IMR-90 (cell line): ENCODE measurements around the gene AQP1. TPM values are rescaled to one million over a fixed set of nuclear protein-coding genes. Genes with fewer than 3 reads are reported as not detected.

Experiments
- ATAC-seq: fragments of 200-7000 bp; cut with Tn5 transposase; 2 replicates; pipeline ENCODE4 v1.9.1; 2020; ENCODE audit warnings: low read depth, mild to moderate bottlenecking, moderate library complexity
- BruUV-seq: library from RNA; stranded (reverse); fragments of 400-500 nt; replicated peaks from 2 replicates; lab custom pipeline; 2021; lab: Mats Ljungman, UMichigan
- CTCF ChIA-PET: fragments of 300-600 bp; formaldehyde crosslinking; extraction: SDS; loops from one replicate; lab custom pipeline; 2021; ENCODE audit warnings: antibody characterized with exemption; lab: Yijun Ruan, JAX
- POLR2A ChIA-PET: fragments of 300-600 bp; sonication (Branson Sonifier 250); formaldehyde crosslinking; loops from one replicate; lab custom pipeline; 2022; ENCODE audit warnings: antibody characterized with exemption; ENCODE audit not compliant: unreplicated experiment; lab: Charles Lee
- DNase-seq: peaks from one replicate; pipeline ENCODE4 v3.0.0; 2013
- H2AFZ ChIP-seq: replicated peaks from 2 replicates; pipeline ENCODE3; 2013; ENCODE audit warnings: low read length, mild to moderate bottlenecking; ENCODE audit not compliant: poor library complexity
- H2AK5ac ChIP-seq: 2 replicates; pipeline ENCODE4 v1.6.1; 2013; ENCODE audit warnings: low read depth, low read length, inconsistent platforms
- H2AK9ac ChIP-seq: replicated peaks from 2 replicates; pipeline ENCODE3; 2013; ENCODE audit warnings: mild to moderate bottlenecking, low read depth, low read length, moderate library complexity; ENCODE audit not compliant: poor library complexity
- H2BK120ac ChIP-seq: 2 replicates; pipeline ENCODE4 v1.6.1; 2013; ENCODE audit warnings: low read depth, low read length, inconsistent platforms
- H2BK15ac ChIP-seq: 3 replicates; pipeline ENCODE4 v1.6.1; 2013; ENCODE audit warnings: low read depth, low read length, inconsistent platforms
- H2BK20ac ChIP-seq: 2 replicates; pipeline ENCODE4 v1.6.1; 2013; ENCODE audit warnings: low read depth, mild to moderate bottlenecking, inconsistent platforms, low read length, moderate library complexity
- H2BK5ac ChIP-seq: 2 replicates; pipeline ENCODE4 v1.6.1; 2013; ENCODE audit warnings: mild to moderate bottlenecking, low read depth, low read length, inconsistent platforms; ENCODE audit not compliant: poor library complexity, severe bottlenecking
- H3K14ac ChIP-seq: replicated peaks from 2 replicates; pipeline ENCODE4 v1.6.1; 2013; ENCODE audit warnings: low read depth, low read length, inconsistent platforms
- H3K18ac ChIP-seq: 2 replicates; pipeline ENCODE4 v1.6.1; 2013; ENCODE audit warnings: low read depth, low read length, control low read depth
- H3K23ac ChIP-seq: 2 replicates; pipeline ENCODE4 v1.6.1; 2013; ENCODE audit warnings: low read depth, low read length, inconsistent platforms
- H3K27ac ChIP-seq: 2 replicates; pipeline ENCODE4 v1.5.1; 2013; ENCODE audit warnings: mild to moderate bottlenecking, control low read depth, low read length; ENCODE audit not compliant: insufficient read depth
- H3K27me3 ChIP-seq: 2 replicates; pipeline ENCODE4 v1.6.1; 2013; ENCODE audit warnings: low read length; ENCODE audit not compliant: control insufficient read depth, insufficient read depth
- H3K36me3 ChIP-seq: 2 replicates; pipeline ENCODE4 v1.6.1; 2013; ENCODE audit warnings: low read length, mixed read lengths; ENCODE audit not compliant: control insufficient read depth, insufficient read depth
- H3K4ac ChIP-seq: 2 replicates; pipeline ENCODE4 v1.6.1; 2013; ENCODE audit warnings: low read depth, low read length, inconsistent platforms
- H3K4me1 ChIP-seq: 2 replicates; pipeline ENCODE4 v1.6.1; 2013; ENCODE audit warnings: low read length, mixed read lengths; ENCODE audit not compliant: control insufficient read depth, insufficient read depth
- H3K4me2 ChIP-seq: 2 replicates; pipeline ENCODE4 v1.6.1; 2013; ENCODE audit warnings: low read depth, mild to moderate bottlenecking, control low read depth, low read length, moderate library complexity
- H3K4me3 ChIP-seq: 2 replicates; pipeline ENCODE4 v1.5.1; 2013; ENCODE audit warnings: low read depth, mild to moderate bottlenecking, control low read depth, low read length, moderate library complexity; ENCODE audit not compliant: insufficient read depth
- H3K56ac ChIP-seq: 2 replicates; pipeline ENCODE4 v1.6.1; 2013; ENCODE audit warnings: low read length, inconsistent platforms; ENCODE audit not compliant: insufficient read depth; ENCODE audit errors: extremely low read depth
- H3K79me1 ChIP-seq, 2 experiments: 2 replicates each; pipeline ENCODE4 v1.6.1; 2013; ENCODE audit warnings: low read length in 2 of 2, inconsistent platforms in 1 of 2, low read depth in 1 of 2
- H3K9ac ChIP-seq: 2 replicates; pipeline ENCODE4 v1.6.1; 2013; ENCODE audit warnings: low read depth, low read length, control low read depth
- H3K9me1 ChIP-seq: 2 replicates; pipeline ENCODE4 v1.6.1; 2013; ENCODE audit warnings: low read length, inconsistent platforms; ENCODE audit not compliant: insufficient read depth
- H3K9me3 ChIP-seq: 2 replicates; pipeline ENCODE4 v1.6.1; 2013; ENCODE audit warnings: low read length; ENCODE audit not compliant: control insufficient read depth, insufficient read depth
- H4K20me1 ChIP-seq: 2 replicates; pipeline ENCODE4 v1.6.1; 2013; ENCODE audit warnings: low read length, inconsistent platforms; ENCODE audit not compliant: insufficient read depth
- H4K5ac ChIP-seq: 2 replicates; pipeline ENCODE4 v1.6.1; 2013; ENCODE audit warnings: mild to moderate bottlenecking, low read depth, low read length, control low read depth
- H4K8ac ChIP-seq, 2 experiments: 2 replicates each; pipeline ENCODE4 v1.6.1; 2013; ENCODE audit warnings: low read depth in 2 of 2, low read length in 2 of 2, control low read depth in 1 of 2, inconsistent platforms in 1 of 2
- H4K91ac ChIP-seq: 2 replicates; pipeline ENCODE4 v1.6.1; 2013; ENCODE audit warnings: low read depth, low read length, inconsistent platforms; ENCODE audit not compliant: insufficient read depth
- BHLHE40 ChIP-seq: fragments of 150-350 bp; IDR thresholded peaks from 2 replicates; pipeline ENCODE4 v1.6.1; 2016; ENCODE audit warnings: mild to moderate bottlenecking, low read depth, low read length
- CHD1 ChIP-seq: IDR thresholded peaks from 2 replicates; pipeline ENCODE4 v1.6.1; 2012; ENCODE audit warnings: low read depth, low read length, improper control_type of control experiment
- MXI1 ChIP-seq: IDR thresholded peaks from 2 replicates; pipeline ENCODE4 v1.6.1; 2012; ENCODE audit warnings: low read depth, mild to moderate bottlenecking, low read length, moderate library complexity, borderline replicate concordance
- NFE2L2 ChIP-seq: fragments of 150-350 bp; IDR thresholded peaks from 2 replicates; pipeline ENCODE4 v1.6.1; 2016; ENCODE audit warnings: low read depth, mild to moderate bottlenecking, low read length
- RAD21 ChIP-seq: IDR thresholded peaks from 2 replicates; pipeline ENCODE4 v1.6.1; 2012; ENCODE audit warnings: low read length, improper control_type of control experiment
- RCOR1 ChIP-seq: IDR thresholded peaks from 2 replicates; pipeline ENCODE4 v1.6.1; 2012; ENCODE audit warnings: mild to moderate bottlenecking, low read length, improper control_type of control experiment; ENCODE audit not compliant: insufficient replicate concordance
- RFX5 ChIP-seq: IDR thresholded peaks from 2 replicates; pipeline ENCODE4 v1.8.0; 2012; ENCODE audit warnings: low read depth, mild to moderate bottlenecking, low read length, moderate library complexity
- SMC3 ChIP-seq: fragments of 150-350 bp; IDR thresholded peaks from 2 replicates; pipeline ENCODE4 v1.6.1; 2016; ENCODE audit warnings: low read depth, mild to moderate bottlenecking, antibody characterized with exemption, low read length, moderate library complexity
- WGBS, 2 experiments: methylation state at CpG; one replicate each; pipeline versions ENCODE4 v1.1.5 to v1.1.7; 2013; ENCODE audit warnings: missing lambda C conversion rate in 2 of 2; ENCODE audit not compliant: insufficient read length in 1 of 2; ENCODE audit errors: extremely low coverage in 2 of 2; 5-methylcytosine and 5-hydroxymethylcytosine counted together
- dilution Hi-C: fragments of 300-500 bp; cut with HindIII; formaldehyde crosslinking; loops from one replicate; pipeline ENCODE4 v1.14.3; 2018; ENCODE audit warnings: low sequenced_read_pairs; ENCODE audit not compliant: unreplicated experiment
- in situ Hi-C: fragments of 300-500 bp; cut with MboI; formaldehyde crosslinking; loops from 3 replicates; pipeline ENCODE4 v1.14.3; 2019; ENCODE audit warnings: low sequenced_read_pairs, inconsistent platforms, mixed read lengths
- intact Hi-C: fragments of 100-400 bp; cut with micrococcal nuclease; formaldehyde crosslinking; loops from 2 replicates; pipeline ENCODE4 v1.10.0; 2022
- polyA plus RNA-seq, 3 experiments: library from polyadenylated mRNA; depleted of rRNA; stranded (reverse); fragments of >200 nt; gene quantifications; 2 replicates each; pipeline ENCODE4 v1.2.3, GENCODE V29; 2012; ENCODE audit warnings: low replicate concordance in 1 of 3
- total RNA-seq: library from RNA; depleted of rRNA; stranded (reverse); fragments of >200 nt; gene quantifications from 2 replicates; pipeline ENCODE4 v1.2.3, GENCODE V29; 2012
- TF ChIP-seq, protein P1 (sequence below): conservative IDR thresholded peaks from 2 replicates; pipeline ENCODE4 v1.5.1; 2012; ENCODE audit warnings: mild to moderate bottlenecking, low read depth, low read length, improper control_type of control experiment
- TF ChIP-seq, protein P2 (sequence below): fragments of 150-350 bp; IDR thresholded peaks from 2 replicates; pipeline ENCODE4 v1.6.1; 2016; ENCODE audit warnings: low read depth, mild to moderate bottlenecking, low read length, moderate library complexity, borderline replicate concordance
- TF ChIP-seq, protein P3 (sequence below): fragments of 150-350 bp; IDR thresholded peaks from 2 replicates; pipeline ENCODE4 v1.6.1; 2017; ENCODE audit warnings: mild to moderate bottlenecking, antibody characterized with exemption, low read length, low read depth

Gene AQP1
- total and polyA plus RNA-seq, 2 of the 4 experiments (the other 2 are of a cell fraction) = 0.18 to 0.39 TPM

DNA sequence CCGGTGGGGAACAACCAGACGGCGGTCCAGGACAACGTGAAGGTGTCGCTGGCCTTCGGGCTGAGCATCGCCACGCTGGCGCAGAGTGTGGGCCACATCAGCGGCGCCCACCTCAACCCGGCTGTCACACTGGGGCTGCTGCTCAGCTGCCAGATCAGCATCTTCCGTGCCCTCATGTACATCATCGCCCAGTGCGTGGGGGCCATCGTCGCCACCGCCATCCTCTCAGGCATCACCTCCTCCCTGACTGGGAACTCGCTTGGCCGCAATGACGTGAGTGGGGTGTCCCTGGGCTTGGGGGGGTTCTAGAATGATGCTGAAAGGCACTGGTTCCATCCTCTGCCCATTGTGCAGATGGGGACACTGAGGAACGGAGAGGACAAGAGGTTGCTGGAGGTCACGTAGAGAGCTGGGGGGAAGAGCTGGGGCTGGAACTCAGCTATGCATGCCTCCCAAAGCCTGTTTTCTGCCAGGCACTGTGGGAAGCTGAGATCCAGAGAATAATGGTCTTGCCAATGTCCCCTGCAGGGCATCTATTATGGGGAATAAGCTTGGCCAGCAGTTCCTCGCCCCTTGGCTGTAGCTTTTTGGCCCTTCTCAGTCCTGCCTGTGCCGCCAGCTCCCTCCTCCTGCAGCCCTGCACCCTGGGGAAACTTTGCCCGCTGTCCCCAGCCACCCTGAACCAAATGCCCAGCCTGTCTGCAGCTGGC, 523 bp downstream of the AQP1 start:
- H3K4me2 ChIP-seq = no peak overlapping the region
- no peak overlapping the region for H3K9ac ChIP-seq
- H3K36me3 ChIP-seq = no peaks in the 10 kb centered on the region
- peaks cover 4% of the 10 kb centered on the region; the same call in 1 of the 2 replicates for H3K9me1 ChIP-seq
- no peak overlapping the region for H3K27ac ChIP-seq
- H3K4me3 ChIP-seq = no peak overlapping the region
- peak overlapping the region; percentile 54; the same call in 1 of the 2 replicates for H2AK5ac ChIP-seq
- no peak for ATAC-seq
- no peaks in the 10 kb centered on the region for H4K20me1 ChIP-seq
- dilution Hi-C loops (no loop called here), intact Hi-C loops (no loop called here), in situ Hi-C loops (no loop called here)
- ChIA-PET CTCF (no interaction called here), POLR2A (no interaction called here)
- H3K23ac ChIP-seq = no peak overlapping the region
- WGBS, 2 experiments = 89% methylated on average over 12 of the region's 26 CpGs; no CpG with 5 or more reads in 1 of the 2 experiments
- H3K79me1 ChIP-seq = no peaks in the 10 kb centered on the region
- no peak overlapping the region for H4K5ac ChIP-seq
- no peak overlapping the region for H2BK120ac ChIP-seq
- H3K4me1 ChIP-seq = 0 out of 2 replicates have a peak, but pooled peaks cover 2% of the 10 kb centered on the region
- H2AK9ac ChIP-seq = no peak overlapping the region
- no TSS peak for BruUV-seq
- H2BK15ac ChIP-seq = no peak overlapping the region
- no peak overlapping the region for H2BK20ac ChIP-seq
- no peak overlapping the region for H4K91ac ChIP-seq
- H3K14ac ChIP-seq = no peak overlapping the region
- H3K18ac ChIP-seq = no peak overlapping the region
- TF ChIP-seq, protein P1, sequence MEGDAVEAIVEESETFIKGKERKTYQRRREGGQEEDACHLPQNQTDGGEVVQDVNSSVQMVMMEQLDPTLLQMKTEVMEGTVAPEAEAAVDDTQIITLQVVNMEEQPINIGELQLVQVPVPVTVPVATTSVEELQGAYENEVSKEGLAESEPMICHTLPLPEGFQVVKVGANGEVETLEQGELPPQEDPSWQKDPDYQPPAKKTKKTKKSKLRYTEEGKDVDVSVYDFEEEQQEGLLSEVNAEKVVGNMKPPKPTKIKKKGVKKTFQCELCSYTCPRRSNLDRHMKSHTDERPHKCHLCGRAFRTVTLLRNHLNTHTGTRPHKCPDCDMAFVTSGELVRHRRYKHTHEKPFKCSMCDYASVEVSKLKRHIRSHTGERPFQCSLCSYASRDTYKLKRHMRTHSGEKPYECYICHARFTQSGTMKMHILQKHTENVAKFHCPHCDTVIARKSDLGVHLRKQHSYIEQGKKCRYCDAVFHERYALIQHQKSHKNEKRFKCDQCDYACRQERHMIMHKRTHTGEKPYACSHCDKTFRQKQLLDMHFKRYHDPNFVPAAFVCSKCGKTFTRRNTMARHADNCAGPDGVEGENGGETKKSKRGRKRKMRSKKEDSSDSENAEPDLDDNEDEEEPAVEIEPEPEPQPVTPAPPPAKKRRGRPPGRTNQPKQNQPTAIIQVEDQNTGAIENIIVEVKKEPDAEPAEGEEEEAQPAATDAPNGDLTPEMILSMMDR = no peak
- TF ChIP-seq RFX5 (no peak), CHD1 (no peak), RAD21 (no peak), SMC3 (no peak), NFE2L2 (no peak), BHLHE40 (no peak), RCOR1 (no peak), MXI1 (no peak)
- TF ChIP-seq, protein P2, sequence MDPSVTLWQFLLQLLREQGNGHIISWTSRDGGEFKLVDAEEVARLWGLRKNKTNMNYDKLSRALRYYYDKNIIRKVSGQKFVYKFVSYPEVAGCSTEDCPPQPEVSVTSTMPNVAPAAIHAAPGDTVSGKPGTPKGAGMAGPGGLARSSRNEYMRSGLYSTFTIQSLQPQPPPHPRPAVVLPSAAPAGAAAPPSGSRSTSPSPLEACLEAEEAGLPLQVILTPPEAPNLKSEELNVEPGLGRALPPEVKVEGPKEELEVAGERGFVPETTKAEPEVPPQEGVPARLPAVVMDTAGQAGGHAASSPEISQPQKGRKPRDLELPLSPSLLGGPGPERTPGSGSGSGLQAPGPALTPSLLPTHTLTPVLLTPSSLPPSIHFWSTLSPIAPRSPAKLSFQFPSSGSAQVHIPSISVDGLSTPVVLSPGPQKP = no peak
- TF ChIP-seq, protein P3, sequence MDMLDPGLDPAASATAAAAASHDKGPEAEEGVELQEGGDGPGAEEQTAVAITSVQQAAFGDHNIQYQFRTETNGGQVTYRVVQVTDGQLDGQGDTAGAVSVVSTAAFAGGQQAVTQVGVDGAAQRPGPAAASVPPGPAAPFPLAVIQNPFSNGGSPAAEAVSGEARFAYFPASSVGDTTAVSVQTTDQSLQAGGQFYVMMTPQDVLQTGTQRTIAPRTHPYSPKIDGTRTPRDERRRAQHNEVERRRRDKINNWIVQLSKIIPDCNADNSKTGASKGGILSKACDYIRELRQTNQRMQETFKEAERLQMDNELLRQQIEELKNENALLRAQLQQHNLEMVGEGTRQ = no peak
- H3K9me3 ChIP-seq = no peaks in the 10 kb centered on the region
- H2AFZ ChIP-seq = no peak overlapping the region
- no peak for DNase-seq
- no peak overlapping the region for H4K8ac ChIP-seq
- no peak overlapping the region for H3K4ac ChIP-seq
- H3K56ac ChIP-seq = no peak overlapping the region
- H2BK5ac ChIP-seq = no peak overlapping the region
- H3K27me3 ChIP-seq = peaks cover 3% of the 10 kb centered on the region; the same call in 1 of the 2 replicates
